ENCODE results near the gene CASP10.

CASP10 gene, protein sequence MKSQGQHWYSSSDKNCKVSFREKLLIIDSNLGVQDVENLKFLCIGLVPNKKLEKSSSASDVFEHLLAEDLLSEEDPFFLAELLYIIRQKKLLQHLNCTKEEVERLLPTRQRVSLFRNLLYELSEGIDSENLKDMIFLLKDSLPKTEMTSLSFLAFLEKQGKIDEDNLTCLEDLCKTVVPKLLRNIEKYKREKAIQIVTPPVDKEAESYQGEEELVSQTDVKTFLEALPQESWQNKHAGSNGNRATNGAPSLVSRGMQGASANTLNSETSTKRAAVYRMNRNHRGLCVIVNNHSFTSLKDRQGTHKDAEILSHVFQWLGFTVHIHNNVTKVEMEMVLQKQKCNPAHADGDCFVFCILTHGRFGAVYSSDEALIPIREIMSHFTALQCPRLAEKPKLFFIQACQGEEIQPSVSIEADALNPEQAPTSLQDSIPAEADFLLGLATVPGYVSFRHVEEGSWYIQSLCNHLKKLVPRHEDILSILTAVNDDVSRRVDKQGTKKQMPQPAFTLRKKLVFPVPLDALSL
- long read RNA-seq, full-length matches to known transcripts: 16 of 25 reads
- long read RNA-seq, partial matches to known transcripts: 1 of 25 reads
- long read RNA-seq, other reads (novel, unspliced or antisense): 8 of 25 reads

DNA sequence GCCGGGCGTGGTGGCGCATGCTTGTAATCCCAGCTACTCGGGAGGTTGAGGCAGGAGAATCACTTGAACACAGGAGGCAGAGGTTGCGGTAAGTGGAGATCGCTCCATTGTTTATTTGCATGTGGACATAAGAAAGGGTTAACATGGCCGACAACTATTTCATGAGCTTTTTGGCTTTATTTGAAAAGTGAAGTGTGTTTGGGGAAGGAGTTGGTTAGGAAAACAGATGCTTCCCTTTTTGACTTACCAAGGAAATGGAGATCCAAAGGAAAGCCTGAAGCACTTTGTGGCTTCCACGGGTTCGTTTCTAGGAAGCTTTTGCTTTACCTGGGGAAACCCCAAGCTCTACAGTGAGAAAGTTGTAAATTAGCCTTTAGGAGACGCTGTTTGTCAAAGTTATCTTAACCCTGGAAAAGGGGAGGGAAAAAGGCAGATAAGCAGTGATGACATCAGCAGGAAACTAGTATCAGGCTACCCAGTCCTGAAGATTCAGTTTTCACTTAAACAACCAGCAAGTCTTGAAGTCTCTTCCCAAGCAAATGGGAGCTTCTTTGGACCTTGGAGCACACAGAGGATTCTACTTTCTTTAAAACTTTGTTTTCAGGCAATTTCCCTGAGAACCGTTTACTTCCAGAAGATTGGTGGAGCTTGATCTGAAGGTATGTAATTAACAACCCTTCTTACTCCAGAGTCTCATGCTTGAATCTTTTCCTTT lies at the start of gene CASP10:
CASP10 (plus strand) TSS at position 492 of the 715 bp plus-strand sequence. CDS start 2,637 bp downstream, outside the sequence.
- no peaks in the 10 kb centered on the region for H3K27me3 ChIP-seq (ENCODE audit: insufficient read depth, poor library complexity, severe bottlenecking)
- TF ChIP-seq POLR2AphosphoS5 (IDR thresholded peaks at IDR 0.05; ENCODE audit: low read depth): no peak
- no peak for TF ChIP-seq SPI1 (IDR thresholded peaks at IDR 0.05; ENCODE audit: borderline replicate concordance, low read depth)
- TF ChIP-seq, protein P1, sequence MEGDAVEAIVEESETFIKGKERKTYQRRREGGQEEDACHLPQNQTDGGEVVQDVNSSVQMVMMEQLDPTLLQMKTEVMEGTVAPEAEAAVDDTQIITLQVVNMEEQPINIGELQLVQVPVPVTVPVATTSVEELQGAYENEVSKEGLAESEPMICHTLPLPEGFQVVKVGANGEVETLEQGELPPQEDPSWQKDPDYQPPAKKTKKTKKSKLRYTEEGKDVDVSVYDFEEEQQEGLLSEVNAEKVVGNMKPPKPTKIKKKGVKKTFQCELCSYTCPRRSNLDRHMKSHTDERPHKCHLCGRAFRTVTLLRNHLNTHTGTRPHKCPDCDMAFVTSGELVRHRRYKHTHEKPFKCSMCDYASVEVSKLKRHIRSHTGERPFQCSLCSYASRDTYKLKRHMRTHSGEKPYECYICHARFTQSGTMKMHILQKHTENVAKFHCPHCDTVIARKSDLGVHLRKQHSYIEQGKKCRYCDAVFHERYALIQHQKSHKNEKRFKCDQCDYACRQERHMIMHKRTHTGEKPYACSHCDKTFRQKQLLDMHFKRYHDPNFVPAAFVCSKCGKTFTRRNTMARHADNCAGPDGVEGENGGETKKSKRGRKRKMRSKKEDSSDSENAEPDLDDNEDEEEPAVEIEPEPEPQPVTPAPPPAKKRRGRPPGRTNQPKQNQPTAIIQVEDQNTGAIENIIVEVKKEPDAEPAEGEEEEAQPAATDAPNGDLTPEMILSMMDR (IDR thresholded peaks at IDR 0.05; ENCODE audit: insufficient read depth, low read length): peak; percentile 77
- no peak for TF ChIP-seq GABPA (IDR thresholded peaks at IDR 0.05; ENCODE audit: low read depth)
- DNase-seq (ENCODE audit: low read depth in 1 of 2, low spot score in 1 of 2): peak; percentile 77 to 78
- peak within 1 kb of the TSS; percentile 85 for H3K27ac ChIP-seq (replicated peaks)
- H3K4me3 ChIP-seq (replicated peaks; ENCODE audit: insufficient read depth, low read length): peak within 1 kb of the TSS; percentile 64

DNA sequence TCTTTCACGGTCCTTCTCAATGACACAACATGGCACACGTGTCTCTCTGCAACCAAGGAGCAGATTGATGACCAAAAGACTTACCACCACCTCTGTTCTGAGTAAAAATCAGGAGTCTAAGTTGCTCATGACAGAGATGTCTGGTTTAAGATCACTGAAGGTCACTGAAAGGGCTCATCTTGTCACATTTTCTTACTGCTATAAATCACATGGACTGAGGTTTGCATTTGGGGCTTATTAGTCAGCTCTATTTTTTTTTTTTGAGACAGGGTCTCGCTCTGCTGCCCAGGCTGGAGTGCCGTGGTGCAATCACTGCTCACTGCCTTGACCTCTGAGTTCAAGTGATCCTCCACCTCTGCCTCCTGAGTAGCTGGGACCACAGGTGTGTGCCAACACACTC lies 47.6 kb upstream of the CASP10 start:
- Histone ChIP-seq H3K4me3 (replicated peaks; ENCODE audit: insufficient read depth, low read length) (no peak overlapping the region), H3K27ac (replicated peaks) (no peak overlapping the region), H3K27me3 (ENCODE audit: insufficient read depth, poor library complexity, severe bottlenecking) (no peaks in the 10 kb centered on the region)
- TF ChIP-seq, protein P2, sequence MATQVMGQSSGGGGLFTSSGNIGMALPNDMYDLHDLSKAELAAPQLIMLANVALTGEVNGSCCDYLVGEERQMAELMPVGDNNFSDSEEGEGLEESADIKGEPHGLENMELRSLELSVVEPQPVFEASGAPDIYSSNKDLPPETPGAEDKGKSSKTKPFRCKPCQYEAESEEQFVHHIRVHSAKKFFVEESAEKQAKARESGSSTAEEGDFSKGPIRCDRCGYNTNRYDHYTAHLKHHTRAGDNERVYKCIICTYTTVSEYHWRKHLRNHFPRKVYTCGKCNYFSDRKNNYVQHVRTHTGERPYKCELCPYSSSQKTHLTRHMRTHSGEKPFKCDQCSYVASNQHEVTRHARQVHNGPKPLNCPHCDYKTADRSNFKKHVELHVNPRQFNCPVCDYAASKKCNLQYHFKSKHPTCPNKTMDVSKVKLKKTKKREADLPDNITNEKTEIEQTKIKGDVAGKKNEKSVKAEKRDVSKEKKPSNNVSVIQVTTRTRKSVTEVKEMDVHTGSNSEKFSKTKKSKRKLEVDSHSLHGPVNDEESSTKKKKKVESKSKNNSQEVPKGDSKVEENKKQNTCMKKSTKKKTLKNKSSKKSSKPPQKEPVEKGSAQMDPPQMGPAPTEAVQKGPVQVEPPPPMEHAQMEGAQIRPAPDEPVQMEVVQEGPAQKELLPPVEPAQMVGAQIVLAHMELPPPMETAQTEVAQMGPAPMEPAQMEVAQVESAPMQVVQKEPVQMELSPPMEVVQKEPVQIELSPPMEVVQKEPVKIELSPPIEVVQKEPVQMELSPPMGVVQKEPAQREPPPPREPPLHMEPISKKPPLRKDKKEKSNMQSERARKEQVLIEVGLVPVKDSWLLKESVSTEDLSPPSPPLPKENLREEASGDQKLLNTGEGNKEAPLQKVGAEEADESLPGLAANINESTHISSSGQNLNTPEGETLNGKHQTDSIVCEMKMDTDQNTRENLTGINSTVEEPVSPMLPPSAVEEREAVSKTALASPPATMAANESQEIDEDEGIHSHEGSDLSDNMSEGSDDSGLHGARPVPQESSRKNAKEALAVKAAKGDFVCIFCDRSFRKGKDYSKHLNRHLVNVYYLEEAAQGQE (IDR thresholded peaks at IDR 0.05; ENCODE audit: insufficient replicate concordance, low read depth): no peak
- TF ChIP-seq GABPA (IDR thresholded peaks at IDR 0.05; ENCODE audit: low read depth) (no peak), POLR2AphosphoS5 (IDR thresholded peaks at IDR 0.05; ENCODE audit: low read depth) (no peak)
- TF ChIP-seq, protein P1 (IDR thresholded peaks at IDR 0.05; ENCODE audit: insufficient read depth, low read length): no peak
- DNase-seq (ENCODE audit: low read depth in 1 of 2, low spot score in 1 of 2): no peak

DNA sequence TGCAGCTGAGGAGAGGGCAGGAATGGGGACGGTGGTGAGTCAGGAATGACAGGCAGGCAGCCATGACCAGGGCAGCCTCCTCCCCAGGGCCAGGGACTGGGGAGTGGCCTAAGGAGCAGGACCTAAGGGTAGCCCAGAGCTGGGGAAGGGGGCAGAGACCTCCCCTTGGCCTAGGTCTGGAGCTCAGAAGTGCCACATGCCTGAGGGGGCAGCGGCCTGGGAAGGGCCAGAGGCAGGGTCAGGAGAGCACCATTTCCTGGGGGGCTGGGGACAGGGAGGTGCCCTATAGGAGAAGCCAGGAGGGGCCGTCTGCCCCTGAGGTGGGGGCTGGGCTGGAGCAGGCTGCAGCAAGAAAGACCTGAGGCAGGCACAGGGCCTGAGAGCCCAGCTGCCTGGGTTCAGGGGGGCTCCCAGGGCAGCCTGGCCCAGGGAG lies 46.0 kb upstream of the CASP10 start:
- no peak for DNase-seq (ENCODE audit: low read depth in 1 of 2, low spot score in 1 of 2)
- Histone ChIP-seq H3K27me3 (ENCODE audit: insufficient read depth, poor library complexity, severe bottlenecking) (no peaks in the 10 kb centered on the region), H3K27ac (replicated peaks) (no peak overlapping the region), H3K4me3 (replicated peaks; ENCODE audit: insufficient read depth, low read length) (no peak overlapping the region)
- TF ChIP-seq, protein P2 (IDR thresholded peaks at IDR 0.05; ENCODE audit: insufficient replicate concordance, low read depth): no peak
- no peak for TF ChIP-seq POLR2AphosphoS5 (IDR thresholded peaks at IDR 0.05; ENCODE audit: low read depth)
